ENCODE measurements around the gene IMMP2L. TPM values are rescaled to one million over a fixed set of nuclear protein-coding genes. Genes with fewer than 3 reads are reported as not detected.

IMMP2L gene
- polyA plus RNA-seq, 1 of the 3 experiments (the other 2 are of a cell fraction), result 10.7 TPM

DNA sequence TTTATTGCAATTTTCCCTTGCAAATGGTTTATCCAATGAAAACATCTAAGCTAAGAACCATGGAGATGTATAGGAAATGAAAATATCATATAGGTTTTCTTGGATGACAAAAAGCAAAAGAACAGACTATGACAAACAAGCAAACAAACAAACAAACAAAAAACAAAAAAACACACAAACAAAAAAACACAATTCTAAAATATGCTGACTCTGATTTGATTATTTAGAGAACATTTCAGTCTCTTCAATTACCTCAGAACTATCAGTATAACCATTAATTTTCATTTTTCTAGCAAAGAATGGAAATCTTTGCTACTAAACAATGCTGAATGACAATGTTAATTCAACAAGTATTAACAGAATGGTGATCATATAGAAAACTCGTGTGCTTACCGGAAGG lies 840.9 kb downstream of the IMMP2L start:
- Histone ChIP-seq H3F3A (replicated peaks; ENCODE audit: insufficient read depth) (no peaks in the 10 kb centered on the region), H3K36me3 (replicated peaks in 1 of 2; ENCODE audit: control insufficient read depth in 1 of 2, insufficient read depth in 2 of 2, low read length in 1 of 2) (no peaks in the 10 kb centered on the region), H3K27ac (ENCODE audit: low read depth in 2 of 2, low read length in 1 of 2) (no peak overlapping the region), H4K20me1 (ENCODE audit: insufficient read depth) (no peaks in the 10 kb centered on the region), H3K4me3 (ENCODE audit: low read depth in 2 of 2, low read length in 1 of 2) (no peak overlapping the region), H3K27me3 (ENCODE audit: insufficient read depth) (no peaks in the 10 kb centered on the region), H3K9me3 (no peaks in the 10 kb centered on the region), H3K4me2 (no peak overlapping the region), H2AFZ (ENCODE audit: low read depth) (no peak overlapping the region), H3K9me2 (no peaks in the 10 kb centered on the region), H3K79me2 (ENCODE audit: insufficient read depth) (no peaks in the 10 kb centered on the region), H3K4me1 (ENCODE audit: control insufficient read depth in 1 of 2, insufficient read depth in 2 of 2, low read depth in 1 of 2, low read length in 1 of 2) (no peaks in the 10 kb centered on the region), H3K9ac (no peak overlapping the region)
- CTCF ChIA-PET, result no interaction called here
- WGBS (ENCODE audit: low lambda C conversion rate), result 81% methylated on average over 2 of the region's 2 CpGs
- POLR2A ChIA-PET, result no interaction called here
- TF ChIP-seq FOXM1 (IDR thresholded peaks at IDR 0.05; ENCODE audit: low read depth), result no peak
- no peak for TF ChIP-seq FOXJ3 (CRISPR knock-in tag; IDR thresholded peaks at IDR 0.05)
- no peak for TF ChIP-seq JUND (IDR thresholded peaks at IDR 0.05)
- TF ChIP-seq CHD2 (IDR thresholded peaks at IDR 0.05; ENCODE audit: low read length, partially characterized antibody), result no peak
- TF ChIP-seq RCOR1 (IDR thresholded peaks at IDR 0.05; ENCODE audit: low read length), result no peak
- no peak for TF ChIP-seq RXRA (IDR thresholded peaks at IDR 0.05; ENCODE audit: borderline replicate concordance, low read depth)
- TF ChIP-seq, protein P1, sequence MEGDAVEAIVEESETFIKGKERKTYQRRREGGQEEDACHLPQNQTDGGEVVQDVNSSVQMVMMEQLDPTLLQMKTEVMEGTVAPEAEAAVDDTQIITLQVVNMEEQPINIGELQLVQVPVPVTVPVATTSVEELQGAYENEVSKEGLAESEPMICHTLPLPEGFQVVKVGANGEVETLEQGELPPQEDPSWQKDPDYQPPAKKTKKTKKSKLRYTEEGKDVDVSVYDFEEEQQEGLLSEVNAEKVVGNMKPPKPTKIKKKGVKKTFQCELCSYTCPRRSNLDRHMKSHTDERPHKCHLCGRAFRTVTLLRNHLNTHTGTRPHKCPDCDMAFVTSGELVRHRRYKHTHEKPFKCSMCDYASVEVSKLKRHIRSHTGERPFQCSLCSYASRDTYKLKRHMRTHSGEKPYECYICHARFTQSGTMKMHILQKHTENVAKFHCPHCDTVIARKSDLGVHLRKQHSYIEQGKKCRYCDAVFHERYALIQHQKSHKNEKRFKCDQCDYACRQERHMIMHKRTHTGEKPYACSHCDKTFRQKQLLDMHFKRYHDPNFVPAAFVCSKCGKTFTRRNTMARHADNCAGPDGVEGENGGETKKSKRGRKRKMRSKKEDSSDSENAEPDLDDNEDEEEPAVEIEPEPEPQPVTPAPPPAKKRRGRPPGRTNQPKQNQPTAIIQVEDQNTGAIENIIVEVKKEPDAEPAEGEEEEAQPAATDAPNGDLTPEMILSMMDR (IDR thresholded peaks at IDR 0.05), result no peak
- TF ChIP-seq, protein P2, sequence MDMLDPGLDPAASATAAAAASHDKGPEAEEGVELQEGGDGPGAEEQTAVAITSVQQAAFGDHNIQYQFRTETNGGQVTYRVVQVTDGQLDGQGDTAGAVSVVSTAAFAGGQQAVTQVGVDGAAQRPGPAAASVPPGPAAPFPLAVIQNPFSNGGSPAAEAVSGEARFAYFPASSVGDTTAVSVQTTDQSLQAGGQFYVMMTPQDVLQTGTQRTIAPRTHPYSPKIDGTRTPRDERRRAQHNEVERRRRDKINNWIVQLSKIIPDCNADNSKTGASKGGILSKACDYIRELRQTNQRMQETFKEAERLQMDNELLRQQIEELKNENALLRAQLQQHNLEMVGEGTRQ (IDR thresholded peaks at IDR 0.05; ENCODE audit: borderline replicate concordance, low read depth, low read length), result no peak
- TF ChIP-seq EP300 (IDR thresholded peaks at IDR 0.05; ENCODE audit: borderline replicate concordance in 1 of 2, low read depth in 1 of 2, low read length in 1 of 2), result no peak
- no peak for DNase-seq

DNA sequence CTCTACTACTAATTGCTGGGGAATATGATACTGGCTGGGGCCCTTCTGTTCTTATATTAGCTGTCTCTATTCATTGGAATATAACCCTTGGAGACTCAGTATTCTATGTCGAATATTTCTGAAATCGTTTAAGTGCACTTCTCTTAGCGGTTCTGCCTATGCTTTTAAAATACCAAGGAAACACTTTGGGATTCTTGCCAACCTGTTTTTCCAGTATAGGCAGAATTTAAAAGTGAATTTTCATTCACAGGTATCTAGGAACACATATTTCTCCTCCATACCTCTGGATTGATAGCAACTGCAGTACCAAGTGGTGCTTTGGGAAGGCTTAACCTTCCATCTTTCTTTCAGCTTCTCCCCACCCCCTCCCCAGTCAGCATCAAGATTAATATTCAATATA lies 841.7 kb downstream of the IMMP2L start:
- no peaks in the 10 kb centered on the region for H3K9me2 ChIP-seq
- 80% methylated on average over 3 of the region's 3 CpGs for WGBS (ENCODE audit: low lambda C conversion rate)
- no peaks in the 10 kb centered on the region for H3K79me2 ChIP-seq (ENCODE audit: insufficient read depth)
- H3K4me2 ChIP-seq, result no peak overlapping the region
- H3K9me3 ChIP-seq, result no peaks in the 10 kb centered on the region
- TF ChIP-seq TAF1 (IDR thresholded peaks at IDR 0.05; ENCODE audit: borderline replicate concordance, low read depth, low read length), result no peak
- TF ChIP-seq, protein P3, sequence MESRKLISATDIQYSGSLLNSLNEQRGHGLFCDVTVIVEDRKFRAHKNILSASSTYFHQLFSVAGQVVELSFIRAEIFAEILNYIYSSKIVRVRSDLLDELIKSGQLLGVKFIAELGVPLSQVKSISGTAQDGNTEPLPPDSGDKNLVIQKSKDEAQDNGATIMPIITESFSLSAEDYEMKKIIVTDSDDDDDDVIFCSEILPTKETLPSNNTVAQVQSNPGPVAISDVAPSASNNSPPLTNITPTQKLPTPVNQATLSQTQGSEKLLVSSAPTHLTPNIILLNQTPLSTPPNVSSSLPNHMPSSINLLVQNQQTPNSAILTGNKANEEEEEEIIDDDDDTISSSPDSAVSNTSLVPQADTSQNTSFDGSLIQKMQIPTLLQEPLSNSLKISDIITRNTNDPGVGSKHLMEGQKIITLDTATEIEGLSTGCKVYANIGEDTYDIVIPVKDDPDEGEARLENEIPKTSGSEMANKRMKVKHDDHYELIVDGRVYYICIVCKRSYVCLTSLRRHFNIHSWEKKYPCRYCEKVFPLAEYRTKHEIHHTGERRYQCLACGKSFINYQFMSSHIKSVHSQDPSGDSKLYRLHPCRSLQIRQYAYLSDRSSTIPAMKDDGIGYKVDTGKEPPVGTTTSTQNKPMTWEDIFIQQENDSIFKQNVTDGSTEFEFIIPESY (IDR thresholded peaks at IDR 0.05; ENCODE audit: borderline replicate concordance, low read depth), result no peak
- TF ChIP-seq, protein P4, sequence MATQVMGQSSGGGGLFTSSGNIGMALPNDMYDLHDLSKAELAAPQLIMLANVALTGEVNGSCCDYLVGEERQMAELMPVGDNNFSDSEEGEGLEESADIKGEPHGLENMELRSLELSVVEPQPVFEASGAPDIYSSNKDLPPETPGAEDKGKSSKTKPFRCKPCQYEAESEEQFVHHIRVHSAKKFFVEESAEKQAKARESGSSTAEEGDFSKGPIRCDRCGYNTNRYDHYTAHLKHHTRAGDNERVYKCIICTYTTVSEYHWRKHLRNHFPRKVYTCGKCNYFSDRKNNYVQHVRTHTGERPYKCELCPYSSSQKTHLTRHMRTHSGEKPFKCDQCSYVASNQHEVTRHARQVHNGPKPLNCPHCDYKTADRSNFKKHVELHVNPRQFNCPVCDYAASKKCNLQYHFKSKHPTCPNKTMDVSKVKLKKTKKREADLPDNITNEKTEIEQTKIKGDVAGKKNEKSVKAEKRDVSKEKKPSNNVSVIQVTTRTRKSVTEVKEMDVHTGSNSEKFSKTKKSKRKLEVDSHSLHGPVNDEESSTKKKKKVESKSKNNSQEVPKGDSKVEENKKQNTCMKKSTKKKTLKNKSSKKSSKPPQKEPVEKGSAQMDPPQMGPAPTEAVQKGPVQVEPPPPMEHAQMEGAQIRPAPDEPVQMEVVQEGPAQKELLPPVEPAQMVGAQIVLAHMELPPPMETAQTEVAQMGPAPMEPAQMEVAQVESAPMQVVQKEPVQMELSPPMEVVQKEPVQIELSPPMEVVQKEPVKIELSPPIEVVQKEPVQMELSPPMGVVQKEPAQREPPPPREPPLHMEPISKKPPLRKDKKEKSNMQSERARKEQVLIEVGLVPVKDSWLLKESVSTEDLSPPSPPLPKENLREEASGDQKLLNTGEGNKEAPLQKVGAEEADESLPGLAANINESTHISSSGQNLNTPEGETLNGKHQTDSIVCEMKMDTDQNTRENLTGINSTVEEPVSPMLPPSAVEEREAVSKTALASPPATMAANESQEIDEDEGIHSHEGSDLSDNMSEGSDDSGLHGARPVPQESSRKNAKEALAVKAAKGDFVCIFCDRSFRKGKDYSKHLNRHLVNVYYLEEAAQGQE (IDR thresholded peaks at IDR 0.05; ENCODE audit: low read depth, low read length), result no peak
- H3K36me3 ChIP-seq (replicated peaks in 1 of 2; ENCODE audit: control insufficient read depth in 1 of 2, insufficient read depth in 2 of 2, low read length in 1 of 2), result no peaks in the 10 kb centered on the region
- H3K27ac ChIP-seq (ENCODE audit: low read depth in 2 of 2, low read length in 1 of 2), result no peak overlapping the region
- CTCF ChIA-PET, result no interaction called here
- H3K9ac ChIP-seq, result no peak overlapping the region
- H3F3A ChIP-seq (replicated peaks; ENCODE audit: insufficient read depth), result no peaks in the 10 kb centered on the region
- POLR2A ChIA-PET, result no interaction called here
- no peak overlapping the region for H2AFZ ChIP-seq (ENCODE audit: low read depth)
- H3K27me3 ChIP-seq (ENCODE audit: insufficient read depth), result no peaks in the 10 kb centered on the region
- DNase-seq, result no peak
- no peak overlapping the region for H3K4me3 ChIP-seq (ENCODE audit: low read depth in 2 of 2, low read length in 1 of 2)
- no peaks in the 10 kb centered on the region for H4K20me1 ChIP-seq (ENCODE audit: insufficient read depth)
- H3K4me1 ChIP-seq (ENCODE audit: control insufficient read depth in 1 of 2, insufficient read depth in 2 of 2, low read depth in 1 of 2, low read length in 1 of 2), result no peaks in the 10 kb centered on the region

Measured in SK-N-SH (cell line).